GM12878 (cell line): ENCODE results near the gene ASIC4. TPM values are rescaled to one million over a fixed set of nuclear protein-coding genes. Genes with fewer than 3 reads are reported as not detected.

ENCODE experiments used
- ATAC-seq: fragments of 200-7000 bp; cut with Tn5 transposase; 3 replicates; pipeline ENCODE4 v1.9.1; 2020; ENCODE audit warnings: mild to moderate bottlenecking, moderate library complexity
- BruUV-seq: library from RNA; stranded (reverse); fragments of 400-500 nt; replicated peaks from 2 replicates; lab custom pipeline; 2021; lab: Mats Ljungman, UMichigan
- CTCF ChIA-PET: fragments of 300-600 bp; sonication (Branson Sonifier 250); formaldehyde crosslinking; extraction: SDS; loops from one replicate; lab custom pipeline; 2021; ENCODE audit warnings: inconsistent platforms; lab: Yijun Ruan, JAX
- POLR2A ChIA-PET: fragments of 350-600 bp; formaldehyde crosslinking; extraction: SDS; loops from one replicate; lab custom pipeline; 2021; ENCODE audit warnings: inconsistent platforms; lab: Charles Lee
- RAD21 ChIA-PET: fragments of 300-600 bp; sonication (Branson Sonifier 250); formaldehyde crosslinking; loops from one replicate; lab custom pipeline; 2023; ENCODE audit warnings: antibody characterized with exemption; ENCODE audit not compliant: unreplicated experiment; lab: Charles Lee
- SMC1A ChIA-PET: fragments of 300-600 bp; sonication (Branson Sonifier 250); formaldehyde crosslinking; loops from one replicate; lab custom pipeline; 2023; ENCODE audit not compliant: unreplicated experiment, uncharacterized antibody; lab: Charles Lee
- DNase-seq: peaks from one replicate; pipeline ENCODE4 v3.0.0-alpha.2; 2011; ENCODE audit warnings: low read depth, low spot score
- FAIRE-seq: peaks from 3 replicates; lab custom pipeline; 2011; peaks lifted over from hg19 to GRCh38; lab: Jason Lieb, UNC
- H2AFZ ChIP-seq: 2 replicates; pipeline ENCODE4 v1.6.0; 2011; ENCODE audit warnings: low read depth, low read length, control low read depth; ENCODE audit not compliant: control insufficient read depth
- H3K27ac ChIP-seq: 2 replicates; pipeline ENCODE4 v1.5.1; 2011; ENCODE audit warnings: control low read depth; ENCODE audit not compliant: control insufficient read depth, insufficient read depth
- H3K27me3 ChIP-seq, 2 experiments: replicated peaks in 1 of 2; 2 replicates each; pipeline versions ENCODE4 v1.6.0 to v1.6.1; 2011; ENCODE audit warnings: low read length in 1 of 2; ENCODE audit not compliant: control insufficient read depth in 2 of 2, insufficient read depth in 2 of 2
- H3K36me3 ChIP-seq, 2 experiments: 2 replicates each; pipeline ENCODE4 v1.5.1; 2011; ENCODE audit warnings: low read length in 1 of 2; ENCODE audit not compliant: control insufficient read depth in 2 of 2, insufficient read depth in 2 of 2
- H3K4me1 ChIP-seq: 2 replicates; pipeline ENCODE4 v1.6.1; 2011; ENCODE audit warnings: mild to moderate bottlenecking, low read length, moderate library complexity, mixed read lengths; ENCODE audit not compliant: control insufficient read depth, insufficient read depth
- H3K4me2 ChIP-seq: 2 replicates; pipeline ENCODE4 v1.6.0; 2011; ENCODE audit warnings: control low read depth; ENCODE audit not compliant: control insufficient read depth, insufficient read depth
- H3K4me3 ChIP-seq: fragments of 200-600 bp; sonication (generic); 2 replicates; pipeline ENCODE4 v1.5.1; 2016
- H3K79me2 ChIP-seq: 2 replicates; pipeline ENCODE4 v1.6.0; 2011; ENCODE audit warnings: low read length; ENCODE audit not compliant: control insufficient read depth, insufficient read depth
- H3K9ac ChIP-seq: 2 replicates; pipeline ENCODE4 v1.8.0; 2011; ENCODE audit warnings: low read length, control low read depth, mixed read lengths; ENCODE audit not compliant: control insufficient read depth, insufficient read depth
- H3K9me3 ChIP-seq: replicated peaks from 3 replicates; pipeline ENCODE4 v1.5.1; 2011; ENCODE audit warnings: mild to moderate bottlenecking, low read length; ENCODE audit not compliant: control insufficient read depth, insufficient read depth
- H4K20me1 ChIP-seq: 2 replicates; pipeline ENCODE4 v1.6.0; 2011; ENCODE audit not compliant: control insufficient read depth, insufficient read depth
- BMI1 ChIP-seq: fragments of 450-650 bp; IDR thresholded peaks from 2 replicates; pipeline ENCODE4 v1.6.1; 2016; ENCODE audit warnings: mild to moderate bottlenecking, moderate library complexity, borderline replicate concordance
- CREB1 ChIP-seq: IDR thresholded peaks from 2 replicates; pipeline ENCODE4 v1.6.1; 2012; ENCODE audit warnings: low read depth, mild to moderate bottlenecking, inconsistent platforms
- GATAD2B ChIP-seq: fragments of 450-650 bp; conservative IDR thresholded peaks from 2 replicates; pipeline ENCODE4 v1.6.1; 2017; ENCODE audit warnings: low read depth, mild to moderate bottlenecking, moderate library complexity
- HDGF ChIP-seq: fragments of 450-650 bp; IDR thresholded peaks from 2 replicates; pipeline ENCODE4 v1.6.1; 2016; ENCODE audit warnings: antibody characterized with exemption
- LARP7 ChIP-seq: fragments of 450-650 bp; IDR thresholded peaks from 2 replicates; pipeline ENCODE4 v1.6.1; 2017; ENCODE audit warnings: mild to moderate bottlenecking
- NFYA ChIP-seq: IDR thresholded peaks from 2 replicates; pipeline ENCODE4 v1.6.1; 2011; ENCODE audit warnings: low read depth, mild to moderate bottlenecking, low read length, improper control_type of control experiment, borderline replicate concordance
- NFYB ChIP-seq: IDR thresholded peaks from 2 replicates; pipeline ENCODE4 v1.6.1; 2011; ENCODE audit warnings: low read depth, mild to moderate bottlenecking, low read length, improper control_type of control experiment, moderate library complexity; ENCODE audit not compliant: insufficient read depth
- SMC3 ChIP-seq: IDR thresholded peaks from 2 replicates; pipeline ENCODE4 v1.6.1; 2011; ENCODE audit warnings: low read length, improper control_type of control experiment, borderline replicate concordance
- TCF12 ChIP-seq: IDR thresholded peaks from 2 replicates; pipeline ENCODE4 v1.6.1; 2011; ENCODE audit warnings: low read depth, mild to moderate bottlenecking, low read length
- TCF7 ChIP-seq: IDR thresholded peaks from 2 replicates; pipeline ENCODE4 v1.6.1; 2014; ENCODE audit warnings: antibody characterized with exemption, borderline replicate concordance
- USF1 ChIP-seq: IDR thresholded peaks from 2 replicates; pipeline ENCODE4 v1.6.1; 2011; ENCODE audit warnings: borderline replicate concordance, low read depth, mild to moderate bottlenecking, moderate library complexity, mixed read lengths, low read length; ENCODE audit not compliant: insufficient read depth; ENCODE audit errors: extremely low read length
- WRNIP1 ChIP-seq: IDR thresholded peaks from 2 replicates; pipeline ENCODE4 v1.6.1; 2011; ENCODE audit warnings: low read depth, low read length, improper control_type of control experiment, borderline replicate concordance
- ZNF274 ChIP-seq: IDR thresholded peaks from one replicate; pipeline ENCODE4 v1.8.0; 2011; ENCODE audit not compliant: insufficient read length, insufficient read depth
- WGBS: methylation state at CpG from one replicate; pipeline ENCODE4 v1.1.6; 2016; ENCODE audit warnings: low lambda C conversion rate; ENCODE audit not compliant: insufficient replicate concordance, insufficient coverage; ENCODE audit errors: missing lambda C conversion rate; 5-methylcytosine and 5-hydroxymethylcytosine counted together
- in situ Hi-C: fragments of 300-500 bp; cut with MboI; formaldehyde crosslinking; loops from 9 replicates; pipeline ENCODE4 v1.14.3; 2018; ENCODE audit warnings: mixed read lengths
- intact Hi-C: fragments of 100-400 bp; cut with micrococcal nuclease; formaldehyde crosslinking; loops from one replicate; pipeline ENCODE4 v1.14.2; 2022; ENCODE audit not compliant: unreplicated experiment
- polyA plus RNA-seq, 11 experiments: library from polyadenylated mRNA; depleted of rRNA in 4 of 11; unstranded in 6 of 11; stranded (reverse) in 5 of 11; fragments of >200 nt; fragmentation: Nextera tagmentation in 4 of 11; fragmentation: Illumina TruSeq in 1 of 11; extraction: Ambion mirVana in 4 of 11; extraction: Trizol in 1 of 11; gene quantifications; 1 replicate in 1 of 11; 2 replicates in 10 of 11; pipeline versions ENCODE4 v1.2.1 to v1.2.3, GENCODE V29; 2011 to 2016; ENCODE audit warnings: inconsistent platforms in 2 of 11, missing spikeins in 2 of 11, low read depth in 1 of 11
- total RNA-seq, 4 experiments: library from RNA; depleted of rRNA in 3 of 4; stranded (reverse); fragments of >200 nt in 3 of 4; fragmentation: Illumina TruSeq in 1 of 4; extraction: Trizol in 1 of 4; gene quantifications; 2 replicates each; pipeline versions ENCODE4 v1.2.1 to v1.2.3, GENCODE V29; 2013 to 2021
- TF ChIP-seq, protein P1 (sequence below): fragments of 450-650 bp; IDR thresholded peaks from 2 replicates; pipeline ENCODE4 v1.6.1; 2018; ENCODE audit warnings: mild to moderate bottlenecking, low read depth, moderate library complexity; ENCODE audit not compliant: partially characterized antibody
- TF ChIP-seq, protein P2 (sequence below): IDR thresholded peaks from 2 replicates; pipeline ENCODE4 v1.6.1; 2012; ENCODE audit warnings: improper control_type of control experiment, low read depth, low read length; ENCODE audit not compliant: insufficient replicate concordance

The ASIC4 gene
- total and polyA plus RNA-seq, 10 of the 15 experiments (the other 5 are each of a cell fraction or from before 2014, with no cell fraction given) = 0.01 TPM; not detected in 9

DNA sequence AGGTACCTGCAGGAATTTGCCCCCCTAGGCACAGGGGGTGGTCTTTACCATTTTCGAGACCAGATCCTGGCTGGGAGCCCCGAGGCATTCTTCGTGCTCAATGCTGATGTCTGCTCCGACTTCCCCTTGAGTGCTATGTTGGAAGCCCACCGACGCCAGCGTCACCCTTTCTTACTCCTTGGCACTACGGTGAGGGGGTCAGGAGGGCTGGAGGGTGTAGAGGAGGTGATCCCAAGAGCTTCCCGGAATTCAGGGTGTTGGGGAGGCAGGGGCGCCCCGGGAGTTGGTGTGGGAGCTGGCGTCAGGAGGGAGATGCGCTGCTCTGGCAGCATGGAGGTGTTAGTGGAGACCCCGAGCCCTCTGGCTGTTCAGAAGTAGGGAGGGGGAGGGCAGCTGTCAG lies 12.4 kb upstream of the ASIC4 start:
- Histone ChIP-seq H3K9me3 (no peaks in the 10 kb centered on the region; the same call in 2 of the 3 replicates), H3K36me3 (peaks cover 0 to 7% of the 10 kb centered on the region in 2 experiments; a peak in 2 of 4 replicates), H3K27me3 (peaks cover 2 to 5% of the 10 kb centered on the region in 2 experiments; a peak in 3 of 4 replicates), H3K4me1 (peaks cover 12% of the 10 kb centered on the region), H3K4me3 (no peak overlapping the region), H3K27ac (no peak overlapping the region), H3K79me2 (peaks cover 11% of the 10 kb centered on the region), H2AFZ (no peak overlapping the region), H3K4me2 (no peak overlapping the region), H3K9ac (no peak overlapping the region), H4K20me1 (no peaks in the 10 kb centered on the region)
- CTCF ChIA-PET = interaction anchor here (4.2 to 11.4 kb wide), 2 partner anchors 7 to 26 kb away, joined by 26 to 224 read pairs; no protein-coding TSS in a partner anchor
- no peak for FAIRE-seq
- WGBS = 96% methylated on average over 14 of the region's 14 CpGs
- SMC1A ChIA-PET = no interaction called here
- POLR2A ChIA-PET = no interaction called here
- in situ Hi-C loops (no loop called here), intact Hi-C loops (no loop called here)
- DNase-seq = no peak
- RAD21 ChIA-PET = no interaction called here
- no peak for ATAC-seq
- no TSS peak for BruUV-seq
- TF ChIP-seq, protein P1, sequence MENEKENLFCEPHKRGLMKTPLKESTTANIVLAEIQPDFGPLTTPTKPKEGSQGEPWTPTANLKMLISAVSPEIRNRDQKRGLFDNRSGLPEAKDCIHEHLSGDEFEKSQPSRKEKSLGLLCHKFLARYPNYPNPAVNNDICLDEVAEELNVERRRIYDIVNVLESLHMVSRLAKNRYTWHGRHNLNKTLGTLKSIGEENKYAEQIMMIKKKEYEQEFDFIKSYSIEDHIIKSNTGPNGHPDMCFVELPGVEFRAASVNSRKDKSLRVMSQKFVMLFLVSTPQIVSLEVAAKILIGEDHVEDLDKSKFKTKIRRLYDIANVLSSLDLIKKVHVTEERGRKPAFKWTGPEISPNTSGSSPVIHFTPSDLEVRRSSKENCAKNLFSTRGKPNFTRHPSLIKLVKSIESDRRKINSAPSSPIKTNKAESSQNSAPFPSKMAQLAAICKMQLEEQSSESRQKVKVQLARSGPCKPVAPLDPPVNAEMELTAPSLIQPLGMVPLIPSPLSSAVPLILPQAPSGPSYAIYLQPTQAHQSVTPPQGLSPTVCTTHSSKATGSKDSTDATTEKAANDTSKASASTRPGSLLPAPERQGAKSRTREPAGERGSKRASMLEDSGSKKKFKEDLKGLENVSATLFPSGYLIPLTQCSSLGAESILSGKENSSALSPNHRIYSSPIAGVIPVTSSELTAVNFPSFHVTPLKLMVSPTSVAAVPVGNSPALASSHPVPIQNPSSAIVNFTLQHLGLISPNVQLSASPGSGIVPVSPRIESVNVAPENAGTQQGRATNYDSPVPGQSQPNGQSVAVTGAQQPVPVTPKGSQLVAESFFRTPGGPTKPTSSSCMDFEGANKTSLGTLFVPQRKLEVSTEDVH = no peak
- no peak for TF ChIP-seq CREB1
- no peak for TF ChIP-seq NFYB
- no peak for TF ChIP-seq WRNIP1
- no peak for TF ChIP-seq LARP7
- TF ChIP-seq NFYA = no peak
- no peak for TF ChIP-seq TCF12
- no peak for TF ChIP-seq ZNF274
- no peak for TF ChIP-seq TCF7
- TF ChIP-seq, protein P2, sequence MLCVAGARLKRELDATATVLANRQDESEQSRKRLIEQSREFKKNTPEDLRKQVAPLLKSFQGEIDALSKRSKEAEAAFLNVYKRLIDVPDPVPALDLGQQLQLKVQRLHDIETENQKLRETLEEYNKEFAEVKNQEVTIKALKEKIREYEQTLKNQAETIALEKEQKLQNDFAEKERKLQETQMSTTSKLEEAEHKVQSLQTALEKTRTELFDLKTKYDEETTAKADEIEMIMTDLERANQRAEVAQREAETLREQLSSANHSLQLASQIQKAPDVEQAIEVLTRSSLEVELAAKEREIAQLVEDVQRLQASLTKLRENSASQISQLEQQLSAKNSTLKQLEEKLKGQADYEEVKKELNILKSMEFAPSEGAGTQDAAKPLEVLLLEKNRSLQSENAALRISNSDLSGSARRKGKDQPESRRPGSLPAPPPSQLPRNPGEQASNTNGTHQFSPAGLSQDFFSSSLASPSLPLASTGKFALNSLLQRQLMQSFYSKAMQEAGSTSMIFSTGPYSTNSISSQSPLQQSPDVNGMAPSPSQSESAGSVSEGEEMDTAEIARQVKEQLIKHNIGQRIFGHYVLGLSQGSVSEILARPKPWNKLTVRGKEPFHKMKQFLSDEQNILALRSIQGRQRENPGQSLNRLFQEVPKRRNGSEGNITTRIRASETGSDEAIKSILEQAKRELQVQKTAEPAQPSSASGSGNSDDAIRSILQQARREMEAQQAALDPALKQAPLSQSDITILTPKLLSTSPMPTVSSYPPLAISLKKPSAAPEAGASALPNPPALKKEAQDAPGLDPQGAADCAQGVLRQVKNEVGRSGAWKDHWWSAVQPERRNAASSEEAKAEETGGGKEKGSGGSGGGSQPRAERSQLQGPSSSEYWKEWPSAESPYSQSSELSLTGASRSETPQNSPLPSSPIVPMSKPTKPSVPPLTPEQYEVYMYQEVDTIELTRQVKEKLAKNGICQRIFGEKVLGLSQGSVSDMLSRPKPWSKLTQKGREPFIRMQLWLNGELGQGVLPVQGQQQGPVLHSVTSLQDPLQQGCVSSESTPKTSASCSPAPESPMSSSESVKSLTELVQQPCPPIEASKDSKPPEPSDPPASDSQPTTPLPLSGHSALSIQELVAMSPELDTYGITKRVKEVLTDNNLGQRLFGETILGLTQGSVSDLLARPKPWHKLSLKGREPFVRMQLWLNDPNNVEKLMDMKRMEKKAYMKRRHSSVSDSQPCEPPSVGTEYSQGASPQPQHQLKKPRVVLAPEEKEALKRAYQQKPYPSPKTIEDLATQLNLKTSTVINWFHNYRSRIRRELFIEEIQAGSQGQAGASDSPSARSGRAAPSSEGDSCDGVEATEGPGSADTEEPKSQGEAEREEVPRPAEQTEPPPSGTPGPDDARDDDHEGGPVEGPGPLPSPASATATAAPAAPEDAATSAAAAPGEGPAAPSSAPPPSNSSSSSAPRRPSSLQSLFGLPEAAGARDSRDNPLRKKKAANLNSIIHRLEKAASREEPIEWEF = no peak
- TF ChIP-seq GATAD2B = no peak
- TF ChIP-seq BMI1 = no peak
- TF ChIP-seq HDGF = no peak
- no peak for TF ChIP-seq USF1
- TF ChIP-seq SMC3 = no peak
